ENCODE results near the gene ST3GAL3.

Gene ST3GAL3

GRCh38 chr1:43913666-43914360 is 206.5 kb downstream of the ST3GAL3 start:
- POLR2A ChIA-PET: no interaction called here
- DNase-seq (ENCODE audit: extremely low spot score): no peak
- CTCF ChIA-PET: no interaction called here

GRCh38 chr1:43914576-43915525 is 207.5 kb downstream of the ST3GAL3 start:
- ChIA-PET CTCF (interaction anchor here (0.8 to 1.0 kb wide), 2 partner anchors 20 to 31 kb away, joined by 3 read pairs; no protein-coding TSS in a partner anchor), POLR2A (no interaction called here)

More at GRCh38 chr1:43913666-43914360, 206.5 kb downstream of the ST3GAL3 start:
- TF ChIP-seq, protein P1, sequence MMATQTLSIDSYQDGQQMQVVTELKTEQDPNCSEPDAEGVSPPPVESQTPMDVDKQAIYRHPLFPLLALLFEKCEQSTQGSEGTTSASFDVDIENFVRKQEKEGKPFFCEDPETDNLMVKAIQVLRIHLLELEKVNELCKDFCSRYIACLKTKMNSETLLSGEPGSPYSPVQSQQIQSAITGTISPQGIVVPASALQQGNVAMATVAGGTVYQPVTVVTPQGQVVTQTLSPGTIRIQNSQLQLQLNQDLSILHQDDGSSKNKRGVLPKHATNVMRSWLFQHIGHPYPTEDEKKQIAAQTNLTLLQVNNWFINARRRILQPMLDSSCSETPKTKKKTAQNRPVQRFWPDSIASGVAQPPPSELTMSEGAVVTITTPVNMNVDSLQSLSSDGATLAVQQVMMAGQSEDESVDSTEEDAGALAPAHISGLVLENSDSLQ (IDR thresholded peaks at IDR 0.05): no peak
- no peak for TF ChIP-seq SP1 (IDR thresholded peaks at IDR 0.05)
- no peak for TF ChIP-seq TARDBP (IDR thresholded peaks at IDR 0.05)
- no peak for TF ChIP-seq BHLHE40 (IDR thresholded peaks at IDR 0.05; ENCODE audit: borderline replicate concordance)
- no peak for TF ChIP-seq HDGF (IDR thresholded peaks at IDR 0.05; ENCODE audit: borderline replicate concordance)
- no peak for TF ChIP-seq FOXA1 (IDR thresholded peaks at IDR 0.05)

DNA sequence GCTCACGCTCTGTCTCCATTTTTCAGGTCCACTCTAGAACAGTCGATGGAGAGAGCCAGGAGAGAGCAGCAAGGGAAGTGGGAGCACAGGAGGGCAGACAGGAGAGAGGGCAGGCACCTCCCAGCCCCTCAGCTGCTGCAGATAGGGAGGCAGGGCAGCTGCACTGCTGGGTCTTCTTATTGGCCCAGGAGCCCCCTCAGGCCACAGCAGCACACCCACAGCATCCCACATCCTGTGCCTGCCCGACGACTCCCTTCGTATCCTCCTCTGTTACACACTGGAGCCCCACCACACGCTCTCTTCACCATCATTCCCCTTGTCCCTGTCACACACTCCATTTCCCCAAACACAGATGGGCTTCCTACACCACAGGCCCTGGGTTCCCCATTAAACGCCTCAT is 212.6 kb downstream of the ST3GAL3 start:
- TF ChIP-seq ARNT (IDR thresholded peaks at IDR 0.05) (no peak), FOXA1 (IDR thresholded peaks at IDR 0.05) (no peak), FOXK2 (IDR thresholded peaks at IDR 0.05) (no peak), BHLHE40 (IDR thresholded peaks at IDR 0.05; ENCODE audit: borderline replicate concordance) (no peak), HDGF (IDR thresholded peaks at IDR 0.05; ENCODE audit: borderline replicate concordance) (no peak), CTBP1 (IDR thresholded peaks at IDR 0.05; ENCODE audit: borderline replicate concordance) (no peak)
- TF ChIP-seq, protein P1 (IDR thresholded peaks at IDR 0.05): no peak
- ChIA-PET CTCF (interaction anchor here (0.6 to 1.4 kb wide), 3 partner anchors 15 to 169 kb away, joined by 4 read pairs; no protein-coding TSS in a partner anchor), POLR2A (no interaction called here)
- no peak for DNase-seq (ENCODE audit: extremely low spot score)

More at GRCh38 chr1:43914576-43915525, 207.5 kb downstream of the ST3GAL3 start:
- DNase-seq (ENCODE audit: extremely low spot score): no peak
- TF ChIP-seq L3MBTL2 (conservative IDR thresholded peaks at IDR 0.05) (no peak), ARNT (IDR thresholded peaks at IDR 0.05) (no peak), CTBP1 (IDR thresholded peaks at IDR 0.05; ENCODE audit: borderline replicate concordance) (no peak), FOXK2 (IDR thresholded peaks at IDR 0.05) (no peak), LEF1 (IDR thresholded peaks at IDR 0.05; ENCODE audit: borderline replicate concordance) (no peak), TARDBP (IDR thresholded peaks at IDR 0.05) (no peak), HDGF (IDR thresholded peaks at IDR 0.05; ENCODE audit: borderline replicate concordance) (no peak), NFRKB (IDR thresholded peaks at IDR 0.05) (no peak), FOXM1 (IDR thresholded peaks at IDR 0.05; ENCODE audit: borderline replicate concordance) (no peak)

GRCh38 chr1:43921022-43921421 is 213.7 kb downstream of the ST3GAL3 start:
- no peak for DNase-seq (ENCODE audit: extremely low spot score)
- ChIA-PET CTCF (interaction anchor here (1.4 kb wide), 1 partner anchor 13 kb away, joined by 5 read pairs; no protein-coding TSS in a partner anchor), POLR2A (no interaction called here)
- TF ChIP-seq, protein P1 (IDR thresholded peaks at IDR 0.05): no peak
- TF ChIP-seq TARDBP (IDR thresholded peaks at IDR 0.05) (no peak), SP1 (IDR thresholded peaks at IDR 0.05) (no peak), NFRKB (IDR thresholded peaks at IDR 0.05) (no peak), SUZ12 (IDR thresholded peaks at IDR 0.05) (no peak), ZNF384 (IDR thresholded peaks at IDR 0.05) (no peak), BHLHE40 (IDR thresholded peaks at IDR 0.05; ENCODE audit: borderline replicate concordance) (no peak), ELF4 (IDR thresholded peaks at IDR 0.05) (no peak), FOXA1 (IDR thresholded peaks at IDR 0.05) (no peak), FOXK2 (IDR thresholded peaks at IDR 0.05) (no peak), LEF1 (IDR thresholded peaks at IDR 0.05; ENCODE audit: borderline replicate concordance) (no peak), FOXM1 (IDR thresholded peaks at IDR 0.05; ENCODE audit: borderline replicate concordance) (no peak), HDGF (IDR thresholded peaks at IDR 0.05; ENCODE audit: borderline replicate concordance) (no peak), CTBP1 (IDR thresholded peaks at IDR 0.05; ENCODE audit: borderline replicate concordance) (no peak), L3MBTL2 (conservative IDR thresholded peaks at IDR 0.05) (no peak), ARNT (IDR thresholded peaks at IDR 0.05) (no peak)

GRCh38 chr1:43924516-43924915 is 217.2 kb downstream of the ST3GAL3 start:
- CTCF ChIA-PET: no interaction called here
- no peak for DNase-seq (ENCODE audit: extremely low spot score)

More at GRCh38 chr1:43924516-43924915, 217.2 kb downstream of the ST3GAL3 start:
- TF ChIP-seq FOXM1 (IDR thresholded peaks at IDR 0.05; ENCODE audit: borderline replicate concordance) (no peak), CTBP1 (IDR thresholded peaks at IDR 0.05; ENCODE audit: borderline replicate concordance) (no peak), LEF1 (IDR thresholded peaks at IDR 0.05; ENCODE audit: borderline replicate concordance) (no peak), BHLHE40 (IDR thresholded peaks at IDR 0.05; ENCODE audit: borderline replicate concordance) (no peak), SP1 (IDR thresholded peaks at IDR 0.05) (no peak), FOXK2 (IDR thresholded peaks at IDR 0.05) (no peak), FOXA1 (IDR thresholded peaks at IDR 0.05) (no peak), HDGF (IDR thresholded peaks at IDR 0.05; ENCODE audit: borderline replicate concordance) (no peak), L3MBTL2 (conservative IDR thresholded peaks at IDR 0.05) (no peak), ARNT (IDR thresholded peaks at IDR 0.05) (no peak), SUZ12 (IDR thresholded peaks at IDR 0.05) (no peak), NFRKB (IDR thresholded peaks at IDR 0.05) (no peak)
- TF ChIP-seq, protein P1 (IDR thresholded peaks at IDR 0.05): no peak
- POLR2A ChIA-PET: no interaction called here
